GM19452 (cell line): ENCODE measurements around the gene SDK1.

Experiments used
- ATAC-seq: cut with Tn5 transposase; IDR thresholded peaks from one replicate; pipeline ENCODE4 v1.9.1; 2021; ENCODE audit not compliant: unreplicated experiment

SDK1 gene

DNA sequence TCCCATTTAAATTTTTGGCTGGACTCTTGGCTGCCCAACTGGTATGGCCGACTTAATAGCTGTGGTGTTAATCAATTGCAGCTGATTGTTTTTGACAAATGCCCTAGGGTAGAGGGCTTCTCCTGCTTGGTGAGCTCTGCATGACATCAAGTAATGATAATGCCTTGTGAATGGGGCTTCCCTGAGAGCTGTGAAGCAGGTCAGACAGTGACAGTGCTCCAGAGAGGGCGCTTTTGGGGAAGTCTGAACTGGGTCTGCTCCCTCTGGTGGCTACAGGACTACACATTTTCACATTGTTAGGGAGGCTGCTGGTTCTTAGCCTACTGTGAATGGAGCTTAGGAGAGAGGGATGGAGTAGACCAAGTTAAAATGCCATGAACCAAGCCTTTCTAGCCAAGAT is 98.8 kb downstream of the SDK1 start:
- no peak for ATAC-seq

DNA sequence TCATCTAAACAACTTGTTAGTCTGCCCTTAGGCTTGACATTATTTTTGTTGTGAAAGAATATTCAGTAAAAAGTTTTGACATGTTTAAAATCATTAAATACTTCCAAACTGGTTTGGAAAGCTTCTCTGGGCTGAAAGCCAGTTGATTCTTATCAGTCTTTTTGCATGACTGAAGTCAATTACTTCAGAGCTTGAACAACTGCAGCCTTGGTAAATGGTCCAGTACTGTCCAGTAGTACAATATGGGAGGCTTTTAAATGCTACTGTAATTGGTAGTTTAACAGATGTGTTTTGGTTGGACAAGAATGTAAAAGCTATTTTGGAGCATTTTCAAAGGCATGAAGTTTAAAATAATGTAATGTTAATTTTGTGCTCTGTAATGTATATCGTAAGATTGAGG is 103.4 kb downstream of the SDK1 start:
- ATAC-seq: no peak

DNA sequence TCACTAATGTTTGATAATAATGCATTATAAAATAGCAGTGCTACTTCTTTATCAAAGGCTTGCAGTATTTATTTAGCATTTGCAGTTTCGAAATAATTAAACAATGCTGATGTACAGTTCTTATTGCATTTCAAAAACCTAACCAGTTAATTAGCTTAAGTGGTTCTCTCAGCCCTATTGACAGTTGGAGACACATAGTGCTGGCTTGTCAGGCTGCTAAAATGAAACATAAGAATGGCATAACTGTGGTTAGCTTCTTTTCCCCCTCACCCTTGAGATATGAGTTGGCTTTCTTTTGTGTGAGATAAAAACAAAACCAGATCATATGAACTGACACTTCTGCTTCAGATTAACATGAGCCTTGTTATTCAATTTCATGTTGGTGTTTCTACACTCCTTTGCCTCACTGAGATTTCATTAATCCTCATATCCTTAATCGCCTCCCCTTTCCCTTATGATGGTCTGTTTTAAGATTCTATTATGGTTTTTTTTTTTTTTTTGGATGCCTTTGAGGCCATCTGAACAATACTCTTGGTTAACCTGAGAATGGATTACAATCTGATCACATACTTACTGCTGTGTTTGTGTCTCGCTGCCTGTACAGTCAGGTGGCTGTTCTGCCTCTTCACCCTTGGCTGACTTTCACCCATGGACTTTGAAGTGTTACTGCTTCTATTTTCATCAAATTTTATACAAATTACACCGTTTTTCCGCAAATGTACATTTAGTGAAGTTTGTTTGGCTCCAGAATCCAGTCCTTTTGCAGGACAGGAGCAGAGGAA is 108.0 kb downstream of the SDK1 start:
- no peak for ATAC-seq

DNA sequence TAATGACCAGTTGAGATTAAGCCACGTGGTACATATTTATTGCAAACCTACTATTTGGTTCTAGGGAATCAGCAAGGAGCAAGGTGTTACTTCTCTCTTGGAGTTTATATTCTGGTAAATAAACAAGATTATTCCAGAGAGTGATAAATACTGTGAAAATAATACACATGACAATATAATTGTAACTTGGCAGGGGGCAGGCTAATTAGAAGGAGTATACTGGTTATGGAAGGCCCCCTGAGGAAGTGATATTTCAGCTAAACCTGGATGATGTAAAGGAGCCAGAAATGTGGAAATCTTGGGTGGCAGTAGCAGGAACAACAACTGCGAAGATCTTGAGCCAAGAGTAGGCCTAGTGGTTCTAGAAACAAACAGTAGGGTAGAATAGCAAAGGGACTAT is 111.8 kb downstream of the SDK1 start:
- ATAC-seq: no peak

DNA sequence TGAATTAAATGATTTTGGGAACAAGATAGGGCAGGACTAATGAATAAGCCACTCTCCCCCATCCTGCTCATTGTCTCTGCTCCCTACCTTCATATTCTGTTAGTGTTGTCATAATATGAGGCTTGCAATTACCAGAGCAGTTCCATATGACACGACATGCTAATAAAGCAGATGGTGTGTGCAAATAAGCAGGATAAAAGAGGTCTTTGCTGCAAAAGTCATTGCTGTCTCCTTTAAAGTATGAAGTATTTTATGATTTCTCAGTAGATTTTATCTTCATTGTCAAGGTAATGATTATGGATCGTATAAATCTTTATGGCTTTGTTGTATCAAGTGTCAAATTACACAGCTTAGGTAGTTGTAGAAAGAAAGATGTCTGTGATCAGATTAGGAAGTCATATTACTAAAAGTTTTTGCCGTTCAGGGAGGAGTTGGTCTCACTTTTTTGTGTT is 114.8 kb downstream of the SDK1 start:
- no peak for ATAC-seq

DNA sequence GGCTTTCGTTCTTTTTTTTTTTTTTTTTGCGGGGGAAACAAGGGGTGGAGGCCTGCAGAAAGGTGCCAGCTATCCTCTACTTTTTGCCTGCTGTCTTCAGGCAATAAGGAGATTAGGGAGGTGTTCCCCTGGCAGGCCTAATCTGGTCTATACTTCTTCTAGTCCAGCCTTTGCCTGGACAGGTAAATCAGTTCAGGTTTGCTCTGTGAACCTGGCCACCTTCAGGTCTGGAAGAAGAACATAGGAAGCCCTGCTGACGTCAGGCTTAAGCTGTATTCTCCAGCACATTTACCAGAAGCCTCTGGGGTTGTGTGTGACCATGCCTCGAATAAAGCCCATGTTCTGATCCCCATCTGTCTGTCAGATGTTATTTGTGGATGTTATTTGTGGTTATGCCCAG is 115.4 kb downstream of the SDK1 start:
- no peak for ATAC-seq

DNA sequence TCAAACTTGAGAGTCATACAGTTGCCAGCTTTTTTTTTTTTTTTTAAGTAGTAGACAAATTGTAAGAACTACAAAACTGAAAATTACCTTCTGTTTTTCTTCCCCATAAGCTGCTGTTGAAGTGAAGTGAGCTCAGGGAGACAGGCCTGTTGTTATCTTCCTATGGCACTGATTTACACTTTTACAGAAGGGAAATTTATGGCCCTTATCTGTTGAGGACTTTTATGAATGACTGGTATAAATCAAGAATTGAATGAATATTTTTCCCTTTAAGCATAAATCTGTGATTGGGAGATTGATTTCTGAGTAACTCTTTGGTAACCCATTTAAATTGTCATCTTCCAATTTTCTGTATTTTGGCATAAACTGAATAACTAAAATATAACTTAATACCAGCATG is 124.0 kb downstream of the SDK1 start:
- no peak for ATAC-seq

DNA sequence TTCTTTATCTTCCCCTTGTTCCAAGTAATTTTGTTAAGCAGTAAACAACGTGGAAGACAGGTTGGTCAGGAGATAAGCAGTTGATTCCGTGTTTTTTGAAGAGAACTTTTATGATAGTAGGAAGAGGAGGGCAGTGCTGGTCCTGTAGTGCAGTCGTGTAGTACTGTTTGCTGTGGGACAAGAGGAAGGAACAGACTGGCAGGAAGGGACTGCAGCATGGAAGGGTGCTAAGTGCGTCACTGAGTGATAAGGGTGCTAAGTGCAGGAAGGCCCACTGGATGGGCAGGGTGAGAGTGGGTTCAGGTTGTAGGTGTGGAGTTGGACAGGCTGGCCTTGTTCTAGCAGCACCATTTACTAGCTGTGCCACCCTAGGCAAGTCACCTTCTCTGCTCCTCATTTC is 125.0 kb downstream of the SDK1 start:
- no peak for ATAC-seq

DNA sequence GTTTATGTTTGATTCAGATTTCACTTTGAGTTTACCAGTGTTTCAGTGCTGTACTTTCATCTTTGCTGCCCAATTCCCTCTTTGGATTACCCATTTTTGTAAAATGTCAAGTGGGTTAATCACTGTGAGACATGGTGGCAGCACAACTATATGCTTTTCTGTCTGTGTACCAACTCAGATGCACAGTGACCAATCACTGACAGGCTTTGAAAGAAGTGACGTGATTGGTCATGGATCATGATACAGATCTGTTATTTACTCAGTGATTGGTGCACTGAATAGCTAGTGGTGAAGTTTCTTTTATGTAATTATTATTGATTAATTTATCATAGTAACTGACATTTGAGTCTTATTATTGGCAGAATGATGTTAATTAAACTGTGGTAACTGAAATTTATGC is 126.9 kb downstream of the SDK1 start:
- no peak for ATAC-seq

DNA sequence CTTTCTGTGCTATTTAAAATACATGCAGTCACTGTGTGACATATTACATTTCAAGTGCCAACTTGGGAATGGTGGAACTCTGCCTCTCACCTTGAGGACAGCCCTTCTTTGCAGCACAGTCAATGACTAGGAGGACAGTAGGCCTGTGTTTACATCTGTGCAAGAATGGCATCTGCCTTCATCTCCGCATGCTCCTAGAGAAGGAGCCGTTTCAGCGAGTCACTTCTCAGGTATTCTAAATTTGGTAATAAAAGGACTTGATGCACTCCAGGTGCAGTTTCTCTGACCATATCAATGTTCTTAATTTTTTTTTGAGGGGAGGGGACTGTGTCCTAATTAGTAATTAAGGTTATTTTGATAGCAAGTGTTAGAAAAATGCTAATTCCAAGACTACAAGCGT is 128.9 kb downstream of the SDK1 start:
- ATAC-seq: no peak

DNA sequence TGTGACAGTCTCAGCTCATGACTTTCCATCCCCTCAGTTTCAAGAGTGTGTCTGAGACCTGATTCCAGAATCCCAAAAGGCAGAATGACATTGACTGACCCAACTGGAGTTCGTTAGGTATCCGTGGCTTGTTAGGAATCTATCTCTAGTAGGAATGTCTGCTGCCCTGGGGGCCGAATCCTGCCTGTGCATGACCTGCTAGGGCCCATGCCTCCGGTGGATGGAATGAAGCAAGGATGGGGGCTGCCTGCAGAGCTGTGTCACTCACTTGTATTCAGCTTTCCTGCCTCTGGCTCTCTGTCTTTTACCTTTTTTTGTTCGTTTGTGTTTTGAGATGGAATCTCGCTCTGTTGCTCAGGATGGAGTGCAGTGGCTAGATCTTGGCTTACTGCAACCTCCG is 129.5 kb downstream of the SDK1 start:
- no peak for ATAC-seq

DNA sequence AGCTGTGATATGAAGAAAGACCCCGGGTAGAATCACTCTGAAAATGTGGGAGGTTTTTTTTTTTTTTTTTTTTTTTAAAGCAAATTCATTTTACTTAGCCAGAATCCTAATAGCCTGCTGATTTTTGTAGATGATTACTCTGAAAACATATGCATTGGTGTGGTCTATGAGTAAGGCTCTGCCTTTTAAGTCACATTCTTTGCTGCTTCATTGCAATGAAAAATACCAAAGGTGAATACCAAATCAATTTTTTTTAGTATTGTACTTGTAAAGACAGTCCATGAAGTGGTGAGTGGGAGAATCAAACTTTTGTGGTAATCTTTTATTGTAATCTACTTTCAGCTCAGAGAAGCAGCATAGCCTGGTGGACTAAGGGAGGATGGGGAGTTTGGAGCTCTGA is 130.3 kb downstream of the SDK1 start:
- no peak for ATAC-seq

DNA sequence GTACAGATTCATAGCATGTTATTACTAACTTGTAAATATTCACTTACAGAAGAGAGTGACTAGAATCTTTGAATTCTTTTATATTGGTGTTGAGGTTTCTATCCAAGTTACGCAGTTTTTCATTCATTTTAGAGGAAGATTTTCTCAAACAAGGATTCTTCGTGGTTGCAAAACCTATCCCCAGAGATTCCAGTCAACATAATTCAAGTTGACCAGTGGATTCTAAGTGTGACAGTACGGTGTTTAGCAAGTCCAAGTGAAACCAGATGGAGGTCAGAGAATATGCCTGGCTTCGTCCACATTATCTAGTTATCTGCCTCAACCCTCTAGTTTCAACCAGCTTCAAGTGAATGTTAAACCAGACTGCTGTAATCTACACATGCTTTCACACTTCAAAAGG is 131.9 kb downstream of the SDK1 start:
- no peak for ATAC-seq

DNA sequence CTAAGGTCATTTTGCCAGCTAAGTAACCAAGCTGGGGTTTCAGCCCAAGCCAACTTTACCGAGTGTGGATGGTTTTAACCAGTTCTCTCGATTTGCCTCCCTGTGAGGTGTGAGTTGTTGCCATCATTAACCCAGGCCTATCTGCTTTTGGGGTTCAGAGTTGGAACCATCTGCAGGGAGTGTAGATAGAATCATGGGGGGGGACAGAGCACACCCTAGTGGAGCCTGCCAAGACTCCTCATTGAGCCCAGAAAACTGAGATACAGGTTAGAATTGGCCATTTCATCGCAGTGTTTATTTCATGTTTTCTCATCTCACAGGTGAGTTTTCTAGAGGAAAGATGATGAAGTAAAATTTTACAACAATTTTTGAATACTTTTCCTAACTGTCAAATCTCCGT is 133.6 kb downstream of the SDK1 start:
- ATAC-seq: no peak

DNA sequence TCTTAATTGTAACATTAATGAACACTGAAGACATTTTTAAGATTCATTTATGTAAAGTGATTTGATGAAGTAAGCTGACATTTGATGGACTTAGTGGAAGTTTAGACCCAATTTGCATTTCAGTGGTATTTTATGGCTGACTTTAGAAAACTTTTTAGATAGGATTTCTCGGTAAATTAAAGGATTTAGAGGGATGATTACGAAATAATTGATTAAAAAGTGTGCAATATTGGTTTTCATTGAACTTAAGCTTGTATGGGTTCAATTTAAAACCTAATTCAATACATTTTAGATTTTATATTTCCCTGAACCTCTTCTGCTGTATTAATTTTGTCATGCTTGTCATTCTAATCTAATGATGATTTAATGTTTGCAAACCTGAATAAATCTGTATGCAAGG is 135.1 kb downstream of the SDK1 start:
- ATAC-seq: no peak

DNA sequence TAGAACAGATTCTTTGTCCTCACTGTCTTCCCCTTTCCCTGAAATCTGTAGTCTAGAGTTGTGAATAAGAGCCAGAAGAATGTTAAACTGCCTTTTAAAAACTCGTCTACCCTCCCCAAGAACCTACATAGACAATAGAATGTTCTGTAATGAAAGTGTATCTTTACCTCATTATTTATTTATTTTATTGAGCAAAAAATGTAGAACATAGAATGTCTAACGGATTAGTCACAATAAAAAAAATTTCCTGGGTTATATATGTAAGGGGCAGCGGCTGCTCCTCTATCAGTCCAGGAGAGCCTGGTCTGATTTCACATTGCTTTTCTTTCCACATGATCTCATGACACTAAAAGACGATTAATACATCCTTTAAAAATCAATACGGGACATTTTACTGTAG is 135.7 kb downstream of the SDK1 start:
- ATAC-seq: no peak

DNA sequence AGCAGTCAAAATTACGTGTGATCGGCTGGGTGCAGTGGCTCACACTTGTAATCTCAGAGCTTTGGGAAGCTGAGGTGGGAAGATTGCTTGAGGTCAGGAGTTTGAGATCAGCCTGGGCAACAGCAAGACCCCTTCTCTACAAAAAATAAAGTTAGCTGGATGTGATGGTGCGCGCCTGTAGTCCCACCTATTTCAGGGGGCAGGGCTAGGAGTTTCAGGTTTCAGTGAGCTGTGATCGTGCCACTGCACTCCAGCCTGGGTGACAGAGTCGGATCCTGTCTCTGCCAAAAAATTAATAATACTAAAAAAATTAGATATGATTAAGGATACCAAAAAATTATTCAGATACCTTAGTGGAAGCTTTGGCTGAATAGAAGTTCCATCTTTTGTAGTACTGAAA is 136.4 kb downstream of the SDK1 start:
- no peak for ATAC-seq

DNA sequence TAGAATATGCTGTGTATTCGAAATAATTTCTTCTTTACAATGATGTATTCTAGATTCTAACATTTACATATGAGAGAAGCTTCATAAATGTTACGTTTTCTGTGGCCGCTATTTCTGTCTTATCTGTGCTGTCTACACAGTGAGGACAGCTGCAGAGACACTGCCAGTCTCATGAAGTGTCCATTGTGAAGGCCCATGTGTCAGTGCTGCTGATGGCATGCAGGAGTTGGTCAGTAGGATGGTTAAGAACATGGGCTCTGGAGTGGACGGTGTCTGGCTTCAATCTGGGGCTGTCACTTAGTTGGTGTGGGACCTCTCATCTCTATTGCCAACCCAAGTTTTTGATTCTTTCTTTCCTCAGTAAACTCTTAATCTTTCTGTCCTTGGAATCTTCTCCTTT is 137.3 kb downstream of the SDK1 start:
- no peak for ATAC-seq

DNA sequence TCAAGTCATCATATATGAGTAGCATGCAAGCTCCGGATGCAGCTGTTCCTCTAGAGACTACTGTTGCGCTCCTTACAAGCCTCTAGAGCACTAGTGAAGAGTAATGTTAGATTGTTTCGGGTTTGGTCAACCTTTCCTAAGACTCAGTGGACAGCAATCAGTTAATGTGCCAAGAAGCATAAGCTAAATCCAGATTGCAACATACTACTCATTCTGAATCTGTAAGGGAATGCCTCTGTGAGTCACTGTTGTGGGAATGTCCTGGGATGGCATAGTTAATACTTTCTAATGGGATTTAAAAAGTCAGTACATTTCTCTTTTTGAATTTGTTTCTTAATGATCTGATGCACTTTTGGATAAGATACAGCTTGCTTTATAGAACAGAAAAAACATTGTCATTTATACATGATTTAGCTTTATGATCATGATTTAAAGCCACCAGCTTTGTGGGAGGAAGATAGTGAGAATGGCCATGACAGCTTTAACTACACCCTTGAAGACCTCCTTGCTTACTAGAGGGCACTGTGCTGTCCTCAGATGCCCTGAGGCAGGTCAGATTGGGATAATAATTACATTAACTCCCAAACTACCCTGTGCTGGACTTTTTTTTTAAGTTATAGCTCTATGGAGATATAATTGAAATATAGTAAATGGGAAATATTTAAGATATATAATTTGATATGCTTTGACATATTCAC is 138.4 kb downstream of the SDK1 start:
- no peak for ATAC-seq

DNA sequence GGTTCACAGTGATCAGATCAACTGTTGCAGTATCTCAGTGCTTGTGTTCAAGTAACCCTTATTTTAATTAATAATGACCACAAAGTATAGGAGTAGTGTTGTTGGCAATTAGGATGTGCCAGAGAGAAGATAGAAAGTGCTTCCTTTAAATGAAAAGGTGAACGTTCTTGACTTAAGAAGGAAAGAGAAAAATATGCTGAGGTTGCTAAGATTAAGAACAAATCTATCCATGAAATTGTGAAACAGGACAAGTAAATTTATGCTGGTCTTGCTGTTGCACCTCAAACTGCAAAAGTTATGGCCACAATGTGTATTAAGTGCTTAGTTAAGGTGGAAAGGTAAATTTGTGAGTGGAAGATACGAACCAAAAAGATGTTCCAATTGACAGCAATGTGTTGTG is 139.5 kb downstream of the SDK1 start:
- no peak for ATAC-seq

DNA sequence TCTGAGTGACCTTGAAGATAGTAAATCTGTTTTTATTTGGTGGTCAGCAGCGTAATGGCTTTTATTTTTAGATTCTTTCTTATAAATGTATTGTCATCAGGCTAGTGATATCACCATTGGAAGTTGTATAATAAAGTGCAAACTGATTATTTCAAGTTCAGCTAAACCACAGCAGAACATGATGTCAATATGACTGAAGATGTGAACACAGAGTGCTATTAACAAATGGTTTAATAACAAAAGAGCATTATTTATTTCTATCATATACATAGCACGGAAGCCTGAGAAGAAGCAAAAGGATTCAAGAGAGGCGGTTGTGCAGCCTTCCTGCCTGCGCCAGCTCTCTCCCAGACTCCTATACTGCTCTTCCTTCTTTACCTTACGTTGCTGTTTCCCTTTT is 142.7 kb downstream of the SDK1 start:
- no peak for ATAC-seq

DNA sequence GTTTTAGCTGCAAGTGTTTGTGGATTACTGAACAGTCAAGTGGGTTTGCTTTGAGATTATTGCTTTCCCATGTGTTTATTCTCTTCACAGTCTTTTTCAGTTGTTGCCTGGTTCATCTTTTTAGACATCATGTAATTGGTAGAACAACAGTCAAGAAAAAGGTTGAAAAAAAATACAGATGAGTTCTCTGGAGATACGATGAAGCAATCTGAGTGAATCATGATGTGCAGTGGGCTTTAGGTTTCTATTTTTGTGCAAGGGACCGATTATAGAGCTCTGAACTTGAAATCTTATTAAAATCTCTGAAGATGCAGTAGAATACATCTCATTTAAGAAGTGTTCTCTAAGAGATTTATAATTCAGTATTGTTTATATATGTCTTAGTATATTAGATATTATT is 145.7 kb downstream of the SDK1 start:
- ATAC-seq: no peak

DNA sequence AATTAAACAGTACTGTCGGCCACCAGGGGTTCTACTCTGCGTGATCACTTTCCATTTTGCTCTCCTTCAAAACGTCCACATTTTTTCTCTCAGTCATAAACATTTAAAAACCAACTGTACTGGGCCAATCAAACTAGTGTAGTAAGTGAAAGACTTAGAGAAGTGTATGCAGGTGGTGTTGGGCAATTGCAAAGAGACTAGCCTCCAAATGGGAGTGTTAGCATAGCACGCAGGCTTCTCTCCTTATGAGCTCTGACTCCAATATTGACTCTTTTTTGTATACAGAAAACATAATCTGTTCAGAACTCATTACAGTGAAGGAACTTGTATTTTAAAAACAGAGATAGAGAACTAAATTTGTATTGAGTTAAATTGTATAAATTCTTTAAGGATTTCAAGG is 150.6 kb downstream of the SDK1 start:
- ATAC-seq: no peak
